ENCODE results near the gene BPIFB2.

- TF ChIP-seq JUND (IDR thresholded peaks at IDR 0.05; ENCODE audit: low read depth, low read length) (no peak), CREM (IDR thresholded peaks at IDR 0.05; ENCODE audit: low read depth) (no peak), RAD21 (IDR thresholded peaks at IDR 0.05; ENCODE audit: insufficient read depth, low read depth, low read length) (no peak), CBX3 (IDR thresholded peaks at IDR 0.05; ENCODE audit: borderline replicate concordance, low read depth) (no peak), POLR2A (IDR thresholded peaks at IDR 0.05; ENCODE audit: low read depth, low read length) (no peak), POLR2AphosphoS2 (IDR thresholded peaks at IDR 0.05; ENCODE audit: low read depth, low read length) (no peak), FOXM1 (IDR thresholded peaks at IDR 0.05; ENCODE audit: low read depth, low read length) (no peak)
Measured at GRCh38 chr20:32985596-32985995, 21.9 kb upstream of the BPIFB2 start.

Data from GM12878 (cell line).